Measurements from ENCODE around the gene PLB1. TPM values are rescaled to one million over a fixed set of nuclear protein-coding genes. Genes with fewer than 3 reads are reported as not detected.

PLB1 gene
- total RNA-seq, 1 experiment from 2014 or later: 0.44 TPM

GRCh38 chr2:28631514-28632206 lies 135.8 kb downstream of the PLB1 start (continued):
- TF ChIP-seq, protein P1, sequence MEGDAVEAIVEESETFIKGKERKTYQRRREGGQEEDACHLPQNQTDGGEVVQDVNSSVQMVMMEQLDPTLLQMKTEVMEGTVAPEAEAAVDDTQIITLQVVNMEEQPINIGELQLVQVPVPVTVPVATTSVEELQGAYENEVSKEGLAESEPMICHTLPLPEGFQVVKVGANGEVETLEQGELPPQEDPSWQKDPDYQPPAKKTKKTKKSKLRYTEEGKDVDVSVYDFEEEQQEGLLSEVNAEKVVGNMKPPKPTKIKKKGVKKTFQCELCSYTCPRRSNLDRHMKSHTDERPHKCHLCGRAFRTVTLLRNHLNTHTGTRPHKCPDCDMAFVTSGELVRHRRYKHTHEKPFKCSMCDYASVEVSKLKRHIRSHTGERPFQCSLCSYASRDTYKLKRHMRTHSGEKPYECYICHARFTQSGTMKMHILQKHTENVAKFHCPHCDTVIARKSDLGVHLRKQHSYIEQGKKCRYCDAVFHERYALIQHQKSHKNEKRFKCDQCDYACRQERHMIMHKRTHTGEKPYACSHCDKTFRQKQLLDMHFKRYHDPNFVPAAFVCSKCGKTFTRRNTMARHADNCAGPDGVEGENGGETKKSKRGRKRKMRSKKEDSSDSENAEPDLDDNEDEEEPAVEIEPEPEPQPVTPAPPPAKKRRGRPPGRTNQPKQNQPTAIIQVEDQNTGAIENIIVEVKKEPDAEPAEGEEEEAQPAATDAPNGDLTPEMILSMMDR (IDR thresholded peaks at IDR 0.05): no peak
- TF ChIP-seq ZNF317 (CRISPR knock-in tag; IDR thresholded peaks at IDR 0.05; ENCODE audit: borderline replicate concordance, low read depth) (no peak), ZNF219 (CRISPR knock-in tag; IDR thresholded peaks at IDR 0.05; ENCODE audit: borderline replicate concordance) (no peak), CDX4 (CRISPR knock-in tag; IDR thresholded peaks at IDR 0.05; ENCODE audit: borderline replicate concordance) (no peak), NFE2L1 (CRISPR knock-in tag; IDR thresholded peaks at IDR 0.05) (no peak), GABPB1 (CRISPR knock-in tag; IDR thresholded peaks at IDR 0.05) (no peak), SOX15 (CRISPR knock-in tag; IDR thresholded peaks at IDR 0.05) (no peak), SP1 (CRISPR knock-in tag; conservative IDR thresholded peaks at IDR 0.05) (no peak), JUN (CRISPR knock-in tag; IDR thresholded peaks at IDR 0.05) (no peak)

DNA sequence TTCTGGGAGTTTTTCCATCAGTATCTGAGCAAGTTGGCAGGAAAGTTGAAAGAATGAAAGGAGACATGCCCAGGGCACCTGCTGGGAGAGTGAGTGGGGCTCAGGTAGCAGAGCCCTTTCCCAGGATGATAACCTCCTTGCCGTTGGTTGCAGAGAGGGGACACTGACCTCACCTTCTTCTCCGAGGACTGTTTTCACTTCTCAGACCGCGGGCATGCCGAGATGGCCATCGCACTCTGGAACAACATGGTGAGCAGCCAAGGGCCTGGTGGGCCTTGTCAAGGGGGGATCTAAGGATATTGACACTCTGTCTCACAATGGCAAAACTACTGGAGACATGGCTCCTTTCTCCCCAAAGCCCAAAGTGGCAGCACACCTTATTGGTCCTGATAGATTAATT lies 136.9 kb downstream of the PLB1 start:
- DNase-seq (ENCODE audit: low spot score) (no peak), ATAC-seq (no peak)
- no peaks in the 10 kb centered on the region for H3K27me3 Mint-ChIP-seq (ENCODE audit: low read depth)
- CTCF ChIA-PET: no interaction called here
- no peak overlapping the region for H3K4me3 Mint-ChIP-seq
- H3K27ac Mint-ChIP-seq: no peak overlapping the region
- no peaks in the 10 kb centered on the region for H3K36me3 Mint-ChIP-seq
- H3K4me1 Mint-ChIP-seq: no peaks in the 10 kb centered on the region
- no peaks in the 10 kb centered on the region for H3K9me3 Mint-ChIP-seq
- POLR2A ChIA-PET: interaction anchor here (0.5 kb wide), 1 partner anchor 167 kb away, joined by 8 read pairs; no protein-coding TSS in a partner anchor
- TF ChIP-seq, protein P2, sequence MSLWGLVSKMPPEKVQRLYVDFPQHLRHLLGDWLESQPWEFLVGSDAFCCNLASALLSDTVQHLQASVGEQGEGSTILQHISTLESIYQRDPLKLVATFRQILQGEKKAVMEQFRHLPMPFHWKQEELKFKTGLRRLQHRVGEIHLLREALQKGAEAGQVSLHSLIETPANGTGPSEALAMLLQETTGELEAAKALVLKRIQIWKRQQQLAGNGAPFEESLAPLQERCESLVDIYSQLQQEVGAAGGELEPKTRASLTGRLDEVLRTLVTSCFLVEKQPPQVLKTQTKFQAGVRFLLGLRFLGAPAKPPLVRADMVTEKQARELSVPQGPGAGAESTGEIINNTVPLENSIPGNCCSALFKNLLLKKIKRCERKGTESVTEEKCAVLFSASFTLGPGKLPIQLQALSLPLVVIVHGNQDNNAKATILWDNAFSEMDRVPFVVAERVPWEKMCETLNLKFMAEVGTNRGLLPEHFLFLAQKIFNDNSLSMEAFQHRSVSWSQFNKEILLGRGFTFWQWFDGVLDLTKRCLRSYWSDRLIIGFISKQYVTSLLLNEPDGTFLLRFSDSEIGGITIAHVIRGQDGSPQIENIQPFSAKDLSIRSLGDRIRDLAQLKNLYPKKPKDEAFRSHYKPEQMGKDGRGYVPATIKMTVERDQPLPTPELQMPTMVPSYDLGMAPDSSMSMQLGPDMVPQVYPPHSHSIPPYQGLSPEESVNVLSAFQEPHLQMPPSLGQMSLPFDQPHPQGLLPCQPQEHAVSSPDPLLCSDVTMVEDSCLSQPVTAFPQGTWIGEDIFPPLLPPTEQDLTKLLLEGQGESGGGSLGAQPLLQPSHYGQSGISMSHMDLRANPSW (CRISPR knock-in tag; conservative IDR thresholded peaks at IDR 0.05; ENCODE audit: low read depth): no peak
- TF ChIP-seq TEAD4 (CRISPR knock-in tag; IDR thresholded peaks at IDR 0.05) (no peak), FOXJ3 (CRISPR knock-in tag; IDR thresholded peaks at IDR 0.05; ENCODE audit: borderline replicate concordance) (no peak), CDX4 (CRISPR knock-in tag; IDR thresholded peaks at IDR 0.05; ENCODE audit: borderline replicate concordance) (no peak), GABPB1 (CRISPR knock-in tag; IDR thresholded peaks at IDR 0.05) (no peak), SMAD3 (CRISPR knock-in tag; IDR thresholded peaks at IDR 0.05; ENCODE audit: borderline replicate concordance) (no peak), SP1 (CRISPR knock-in tag; conservative IDR thresholded peaks at IDR 0.05) (no peak), ZNF671 (CRISPR knock-in tag; IDR thresholded peaks at IDR 0.05) (no peak), MYBL2 (CRISPR knock-in tag; IDR thresholded peaks at IDR 0.05) (no peak), ATF2 (CRISPR knock-in tag; IDR thresholded peaks at IDR 0.05; ENCODE audit: borderline replicate concordance, low read depth) (no peak), NR2C2 (CRISPR knock-in tag; IDR thresholded peaks at IDR 0.05) (no peak), HMGA2 (CRISPR knock-in tag; IDR thresholded peaks at IDR 0.05) (no peak), TP53 (CRISPR knock-in tag; IDR thresholded peaks at IDR 0.05) (no peak), IRF2 (CRISPR knock-in tag; IDR thresholded peaks at IDR 0.05; ENCODE audit: borderline replicate concordance, low read depth) (no peak), NR1H2 (CRISPR knock-in tag; IDR thresholded peaks at IDR 0.05) (no peak), SOX15 (CRISPR knock-in tag; IDR thresholded peaks at IDR 0.05) (no peak), ZNF232 (CRISPR knock-in tag; IDR thresholded peaks at IDR 0.05) (no peak)
- TF ChIP-seq, protein P3, sequence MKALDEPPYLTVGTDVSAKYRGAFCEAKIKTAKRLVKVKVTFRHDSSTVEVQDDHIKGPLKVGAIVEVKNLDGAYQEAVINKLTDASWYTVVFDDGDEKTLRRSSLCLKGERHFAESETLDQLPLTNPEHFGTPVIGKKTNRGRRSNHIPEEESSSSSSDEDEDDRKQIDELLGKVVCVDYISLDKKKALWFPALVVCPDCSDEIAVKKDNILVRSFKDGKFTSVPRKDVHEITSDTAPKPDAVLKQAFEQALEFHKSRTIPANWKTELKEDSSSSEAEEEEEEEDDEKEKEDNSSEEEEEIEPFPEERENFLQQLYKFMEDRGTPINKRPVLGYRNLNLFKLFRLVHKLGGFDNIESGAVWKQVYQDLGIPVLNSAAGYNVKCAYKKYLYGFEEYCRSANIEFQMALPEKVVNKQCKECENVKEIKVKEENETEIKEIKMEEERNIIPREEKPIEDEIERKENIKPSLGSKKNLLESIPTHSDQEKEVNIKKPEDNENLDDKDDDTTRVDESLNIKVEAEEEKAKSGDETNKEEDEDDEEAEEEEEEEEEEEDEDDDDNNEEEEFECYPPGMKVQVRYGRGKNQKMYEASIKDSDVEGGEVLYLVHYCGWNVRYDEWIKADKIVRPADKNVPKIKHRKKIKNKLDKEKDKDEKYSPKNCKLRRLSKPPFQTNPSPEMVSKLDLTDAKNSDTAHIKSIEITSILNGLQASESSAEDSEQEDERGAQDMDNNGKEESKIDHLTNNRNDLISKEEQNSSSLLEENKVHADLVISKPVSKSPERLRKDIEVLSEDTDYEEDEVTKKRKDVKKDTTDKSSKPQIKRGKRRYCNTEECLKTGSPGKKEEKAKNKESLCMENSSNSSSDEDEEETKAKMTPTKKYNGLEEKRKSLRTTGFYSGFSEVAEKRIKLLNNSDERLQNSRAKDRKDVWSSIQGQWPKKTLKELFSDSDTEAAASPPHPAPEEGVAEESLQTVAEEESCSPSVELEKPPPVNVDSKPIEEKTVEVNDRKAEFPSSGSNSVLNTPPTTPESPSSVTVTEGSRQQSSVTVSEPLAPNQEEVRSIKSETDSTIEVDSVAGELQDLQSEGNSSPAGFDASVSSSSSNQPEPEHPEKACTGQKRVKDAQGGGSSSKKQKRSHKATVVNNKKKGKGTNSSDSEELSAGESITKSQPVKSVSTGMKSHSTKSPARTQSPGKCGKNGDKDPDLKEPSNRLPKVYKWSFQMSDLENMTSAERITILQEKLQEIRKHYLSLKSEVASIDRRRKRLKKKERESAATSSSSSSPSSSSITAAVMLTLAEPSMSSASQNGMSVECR (CRISPR knock-in tag; IDR thresholded peaks at IDR 0.05; ENCODE audit: borderline replicate concordance): no peak
- TF ChIP-seq, protein P4, sequence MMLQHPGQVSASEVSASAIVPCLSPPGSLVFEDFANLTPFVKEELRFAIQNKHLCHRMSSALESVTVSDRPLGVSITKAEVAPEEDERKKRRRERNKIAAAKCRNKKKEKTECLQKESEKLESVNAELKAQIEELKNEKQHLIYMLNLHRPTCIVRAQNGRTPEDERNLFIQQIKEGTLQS (CRISPR knock-in tag; conservative IDR thresholded peaks at IDR 0.05): no peak
